Activated CD8-positive, alpha-beta memory T cell treated with anti-CD3 and anti-CD28 coated beads, Interleukin-2, amount 10 ng/mL, durations not matched to agents 7 days and 5 days (primary cell): ENCODE measurements around the gene XBP1. TPM values are rescaled to one million over a fixed set of nuclear protein-coding genes. Genes with fewer than 3 reads are reported as not detected.
"Not testable (repeated sequence)": the region's sequence is repeated elsewhere in the genome, so short reads cannot be mapped to it uniquely, and the experiment has no call there.

Experiments used
- ATAC-seq: fragments of 150-1000 bp; cut with Tn5 transposase; one replicate; pipeline ENCODE4 v1.10.0; 2021; ENCODE audit warnings: moderate library complexity
- CTCF ChIA-PET: fragments of 350-600 bp; sonication (Branson Sonifier 250); formaldehyde crosslinking; loops from one replicate; lab custom pipeline; 2021; ENCODE audit warnings: antibody characterized with exemption; lab: Charles Lee
- DNase-seq: peaks from one replicate; pipeline ENCODE4 v3.0.0-alpha.2; 2020
- H3K27ac Mint-ChIP-seq: one replicate; pipeline ENCODE4 v1.8.0; 2021; ENCODE audit warnings: mild to moderate bottlenecking, mixed read lengths
- H3K27me3 Mint-ChIP-seq: one replicate; pipeline ENCODE4 v1.8.0; 2021; ENCODE audit warnings: mixed read lengths
- H3K36me3 Mint-ChIP-seq: one replicate; pipeline ENCODE4 v1.8.0; 2021; ENCODE audit warnings: mild to moderate bottlenecking, mixed read lengths
- H3K4me1 Mint-ChIP-seq: one replicate; pipeline ENCODE4 v1.8.0; 2021; ENCODE audit warnings: mixed read lengths
- H3K4me3 Mint-ChIP-seq: one replicate; pipeline ENCODE4 v1.8.0; 2021; ENCODE audit warnings: mild to moderate bottlenecking, moderate library complexity, mixed read lengths
- H3K9me3 Mint-ChIP-seq: one replicate; pipeline ENCODE4 v1.8.0; 2022; ENCODE audit warnings: low read depth, mixed read lengths
- total RNA-seq, 2 experiments: library from RNA; stranded (reverse); gene quantifications; one replicate each; pipeline ENCODE4 v1.2.3, GENCODE V29; 2021

XBP1 gene
- total RNA-seq, 2 experiments from 2014 or later: 139 to 141 TPM

GRCh38 chr22:28829358-28830181 lies 29.2 kb upstream of the XBP1 start:
- Mint-ChIP-seq H3K27me3 (peaks cover 4% of the 10 kb centered on the region), H3K9me3 (no peaks in the 10 kb centered on the region), H3K4me1 (peaks cover 43% of the 10 kb centered on the region), H3K4me3 (no peak overlapping the region), H3K36me3 (peaks cover 14% of the 10 kb centered on the region), H3K27ac (peak overlapping the region; percentile 57)
- DNase-seq: peak; percentile 85
- ATAC-seq: peak; percentile 69
- CTCF ChIA-PET: interaction anchor here (0.8 to 7.5 kb wide), 22 partner anchors 11 to 809 kb away, joined by 3 to 89 read pairs (median 5); partner anchors contain the start of genes CCDC117, CHEK2, HSCB and XBP1

- CTCF ChIA-PET: interaction anchor here (3.9 to 7.5 kb wide), 4 partner anchors 14 to 226 kb away, joined by 30 to 89 read pairs (median 76); partner anchors contain the start of gene XBP1
- Mint-ChIP-seq H3K4me1 (peaks cover 43% of the 10 kb centered on the region), H3K36me3 (peaks cover 14% of the 10 kb centered on the region), H3K9me3 (no peaks in the 10 kb centered on the region), H3K4me3 (no peak overlapping the region), H3K27ac (no peak overlapping the region), H3K27me3 (peaks cover 4% of the 10 kb centered on the region)
- ATAC-seq (no peak), DNase-seq (no peak)
Observed at GRCh38 chr22:28826921-28827320, 26.6 kb upstream of the XBP1 start.

DNA sequence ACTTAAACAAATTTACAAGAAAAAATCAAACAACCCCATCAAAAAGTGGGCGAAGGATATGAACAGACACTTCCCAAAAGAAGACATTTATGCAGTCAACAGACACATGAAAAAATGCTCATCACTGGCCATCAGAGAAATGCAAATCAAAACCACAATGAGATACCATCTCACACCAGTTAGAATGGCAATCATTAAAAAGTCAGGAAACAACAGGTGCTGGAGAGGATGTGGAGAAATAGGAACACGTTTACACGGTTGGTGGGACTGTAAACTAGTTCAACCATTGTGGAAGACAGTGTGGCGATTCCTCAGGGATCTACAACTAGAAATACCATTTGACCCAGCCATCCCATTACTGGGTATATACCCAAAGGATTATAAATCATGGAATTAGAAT lies 26.1 kb upstream of the XBP1 start:
- DNase-seq: not testable (repeated sequence)
- H3K4me1 Mint-ChIP-seq: peaks cover 48% of the 10 kb centered on the region
- CTCF ChIA-PET: interaction anchor here (0.9 to 7.1 kb wide), 3 partner anchors 14 to 53 kb away, joined by 3 to 84 read pairs (median 67); partner anchors contain the start of gene XBP1

GRCh38 chr22:28824455-28824854 lies 24.1 kb upstream of the XBP1 start:
- Mint-ChIP-seq H3K4me1 (peaks cover 44% of the 10 kb centered on the region), H3K36me3 (peaks cover 15% of the 10 kb centered on the region)
- H3K4me3 Mint-ChIP-seq, H3K9me3 Mint-ChIP-seq, DNase-seq, CTCF ChIA-PET, ATAC-seq, H3K27me3 Mint-ChIP-seq, H3K27ac Mint-ChIP-seq: not testable (repeated sequence)

More for the DNA sequence above, 26.1 kb upstream of the XBP1 start:
- not testable (repeated sequence) for H3K4me3 Mint-ChIP-seq, H3K9me3 Mint-ChIP-seq, ATAC-seq, H3K27me3 Mint-ChIP-seq, H3K27ac Mint-ChIP-seq
- H3K36me3 Mint-ChIP-seq: peaks cover 14% of the 10 kb centered on the region

DNA sequence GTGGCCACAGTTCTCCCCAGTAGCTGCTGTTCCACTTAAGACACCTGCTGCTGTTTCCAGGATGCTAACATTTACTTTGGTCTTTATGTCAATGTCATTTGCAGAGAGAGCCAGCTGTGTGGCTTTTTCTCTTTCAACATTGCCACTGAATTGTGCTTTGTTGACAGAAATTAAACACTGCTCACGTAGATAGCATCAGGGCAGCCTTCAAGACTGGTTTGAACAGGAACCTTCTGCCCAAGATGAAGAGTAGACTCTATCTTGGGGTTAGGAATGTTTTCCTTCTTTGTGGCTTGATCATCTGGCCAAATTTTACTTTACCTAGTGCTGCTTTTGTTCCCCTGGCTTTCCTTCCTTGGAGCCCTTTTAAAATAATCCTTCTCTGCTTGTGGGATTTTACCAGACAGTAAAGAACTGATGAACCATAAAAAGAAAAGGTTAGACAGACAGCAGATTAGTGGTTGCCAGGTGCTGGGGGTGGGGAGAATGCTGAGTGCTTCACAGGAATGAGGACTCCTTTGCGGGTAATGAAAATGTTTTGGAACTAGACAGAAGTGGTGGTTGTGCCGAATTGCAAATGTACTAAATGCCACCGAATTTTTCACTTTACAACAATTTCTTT lies 22.7 kb upstream of the XBP1 start:
- Mint-ChIP-seq H3K27me3 (no peaks in the 10 kb centered on the region), H3K9me3 (no peaks in the 10 kb centered on the region), H3K4me3 (no peak overlapping the region), H3K4me1 (peaks cover 52% of the 10 kb centered on the region), H3K36me3 (peaks cover 15% of the 10 kb centered on the region), H3K27ac (peak overlapping the region; percentile 86)
- CTCF ChIA-PET: interaction anchor here (1.0 to 1.7 kb wide), 4 partner anchors 19 to 28 kb away, joined by 3 to 5 read pairs (median 4); partner anchors contain the start of gene XBP1
- DNase-seq (peak; percentile 50), ATAC-seq (peak; percentile 72)

- Mint-ChIP-seq H3K4me3 (no peak overlapping the region), H3K27me3 (no peaks in the 10 kb centered on the region), H3K36me3 (peaks cover 16% of the 10 kb centered on the region), H3K27ac (no peak overlapping the region), H3K9me3 (no peaks in the 10 kb centered on the region), H3K4me1 (peaks cover 53% of the 10 kb centered on the region)
- no peak for DNase-seq
- CTCF ChIA-PET: interaction anchor here (0.6 to 1.1 kb wide), 3 partner anchors 10 to 349 kb away, joined by 3 to 4 read pairs (median 3); no protein-coding TSS in a partner anchor
- no peak for ATAC-seq
Observed at GRCh38 chr22:28821452-28821851, 21.1 kb upstream of the XBP1 start.

- Mint-ChIP-seq H3K36me3 (peaks cover 14% of the 10 kb centered on the region), H3K4me3 (no peak overlapping the region), H3K27me3 (no peaks in the 10 kb centered on the region), H3K9me3 (no peaks in the 10 kb centered on the region), H3K27ac (no peak overlapping the region), H3K4me1 (peaks cover 50% of the 10 kb centered on the region)
- CTCF ChIA-PET: interaction anchor here (0.9 to 1.5 kb wide), 3 partner anchors 20 to 220 kb away, joined by 3 to 6 read pairs (median 3); partner anchors contain the start of genes CCDC117 and XBP1
- ATAC-seq: no peak
- no peak for DNase-seq
Observed at GRCh38 chr22:28820885-28821284, 20.5 kb upstream of the XBP1 start.

DNA sequence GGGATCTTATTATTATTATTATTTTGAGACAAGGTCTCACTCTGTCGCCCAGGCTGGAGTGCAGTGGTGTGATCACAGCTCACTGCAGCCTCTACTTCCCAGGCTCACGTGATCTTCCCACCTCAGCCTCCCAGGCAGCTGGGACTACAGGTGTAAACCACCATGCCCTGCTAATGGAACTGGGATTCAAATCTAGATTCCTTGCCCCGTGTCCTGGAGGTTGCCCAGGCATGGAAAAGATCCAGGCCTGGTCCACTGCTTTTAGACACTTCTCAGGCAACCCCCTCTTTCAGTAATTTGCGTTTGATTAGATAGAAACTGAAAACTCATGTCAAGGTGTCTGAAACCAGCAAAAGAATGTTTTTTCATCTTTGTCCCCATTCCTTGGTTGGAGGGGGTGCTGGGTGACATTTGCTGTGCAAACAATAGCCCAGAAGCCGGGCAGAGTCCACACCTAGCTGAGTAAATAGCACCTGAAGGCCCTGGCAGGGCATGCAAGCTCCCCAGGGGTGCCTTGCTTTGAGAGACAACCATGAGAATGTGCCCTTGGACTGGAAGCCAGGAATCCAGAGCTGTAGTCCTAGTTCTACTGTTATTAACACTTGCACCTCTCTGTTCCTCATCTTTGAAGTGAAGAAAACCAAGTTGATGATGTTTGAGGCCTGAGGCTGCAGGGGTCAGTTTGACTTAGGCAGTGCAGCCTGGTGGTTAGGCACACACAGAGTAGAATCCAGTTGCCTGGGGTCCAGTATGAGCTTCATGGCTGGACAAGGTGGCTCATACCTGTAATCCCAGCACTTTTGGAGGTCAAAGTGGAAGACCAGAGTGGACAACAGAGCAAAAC lies 19.1 kb upstream of the XBP1 start:
- no peak overlapping the region for H3K4me3 Mint-ChIP-seq
- no peaks in the 10 kb centered on the region for H3K27me3 Mint-ChIP-seq
- ATAC-seq (no peak), DNase-seq (no peak)
- no peaks in the 10 kb centered on the region for H3K9me3 Mint-ChIP-seq
- CTCF ChIA-PET: interaction anchor here (1.2 to 3.3 kb wide), 4 partner anchors 10 to 19 kb away, joined by 5 to 37 read pairs (median 6); partner anchors contain the start of gene XBP1
- H3K36me3 Mint-ChIP-seq: peaks cover 23% of the 10 kb centered on the region
- no peak overlapping the region for H3K27ac Mint-ChIP-seq
- H3K4me1 Mint-ChIP-seq: peaks cover 61% of the 10 kb centered on the region

DNA sequence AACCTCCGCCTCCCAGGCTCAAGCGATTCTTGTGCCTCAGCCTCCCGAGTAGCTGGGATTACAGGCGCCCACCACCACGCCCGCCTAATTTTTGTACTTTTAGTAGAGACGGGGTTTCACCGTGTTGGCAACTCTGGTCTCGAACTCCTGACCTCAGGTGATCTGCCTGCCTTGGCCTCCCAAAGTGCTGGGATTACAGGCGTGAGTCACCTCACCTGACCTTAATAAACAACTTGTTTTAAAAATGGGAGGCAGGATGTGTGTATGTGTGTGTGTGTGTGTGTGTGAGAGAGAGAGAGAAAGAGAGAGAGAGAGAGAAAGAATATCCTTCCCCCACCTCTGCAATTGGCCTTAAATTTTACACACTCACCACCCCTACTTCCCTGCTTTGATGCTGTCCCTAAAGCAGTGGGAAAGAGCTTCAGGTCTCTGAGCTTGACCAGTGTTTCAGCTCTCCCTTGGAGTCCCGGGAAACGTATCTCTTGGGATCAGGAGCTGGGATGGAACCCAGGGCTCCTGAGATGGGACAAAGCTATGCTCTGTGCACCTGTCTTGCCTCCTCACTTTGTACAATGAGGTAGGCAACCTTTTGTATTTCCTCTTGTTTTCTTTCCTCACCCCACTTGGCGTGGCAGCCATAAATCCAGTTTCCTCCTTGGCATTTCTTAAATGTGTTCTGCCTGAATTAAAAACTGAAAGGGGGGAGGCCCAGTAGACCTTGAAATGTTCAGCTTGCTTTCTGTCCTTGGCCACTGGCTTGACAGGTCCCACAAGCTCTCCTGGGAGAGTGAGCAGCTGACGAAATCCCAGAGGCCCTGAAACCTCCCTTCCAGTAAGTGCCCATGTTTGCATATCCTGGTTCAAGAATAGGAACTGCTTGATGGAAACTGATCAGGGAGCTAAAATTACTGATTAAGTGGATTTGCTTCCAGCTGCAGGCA lies 17.8 kb upstream of the XBP1 start:
- Mint-ChIP-seq H3K27me3 (no peaks in the 10 kb centered on the region), H3K36me3 (peaks cover 35% of the 10 kb centered on the region), H3K4me1 (peaks cover 69% of the 10 kb centered on the region), H3K9me3 (no peaks in the 10 kb centered on the region), H3K27ac (peak overlapping the region; percentile 61), H3K4me3 (no peak overlapping the region)
- ATAC-seq: no peak
- DNase-seq: no peak
- CTCF ChIA-PET: interaction anchor here (0.9 to 3.3 kb wide), 5 partner anchors 10 to 41 kb away, joined by 3 to 37 read pairs (median 5); partner anchors contain the start of gene XBP1

DNA sequence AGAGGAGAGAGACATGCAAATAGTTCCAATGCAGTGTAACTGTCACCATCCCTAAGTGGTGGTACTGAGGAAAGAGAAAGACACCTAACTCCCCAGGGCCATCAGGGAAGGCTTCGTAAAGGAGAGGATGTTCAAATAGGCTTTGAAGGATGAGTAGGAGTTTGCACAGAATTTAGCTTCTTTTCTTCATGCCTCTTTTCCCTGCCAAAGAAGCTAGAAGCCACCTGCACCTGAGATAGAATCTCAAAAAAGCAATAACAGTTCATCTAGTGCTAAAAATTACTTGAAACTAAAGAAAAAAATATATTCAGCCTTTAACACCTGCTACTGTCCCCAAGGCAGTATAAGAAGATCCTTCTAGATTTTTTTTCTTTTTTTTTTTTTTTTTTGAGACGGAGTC lies 16.7 kb upstream of the XBP1 start:
- H3K27ac Mint-ChIP-seq: no peak overlapping the region
- H3K4me1 Mint-ChIP-seq: peaks cover 70% of the 10 kb centered on the region
- CTCF ChIA-PET: interaction anchor here (1.5 kb wide), 1 partner anchor 40 kb away, joined by 3 read pairs; no protein-coding TSS in a partner anchor
- DNase-seq (no peak), ATAC-seq (no peak)
- no peaks in the 10 kb centered on the region for H3K9me3 Mint-ChIP-seq
- no peak overlapping the region for H3K4me3 Mint-ChIP-seq
- H3K36me3 Mint-ChIP-seq: peaks cover 41% of the 10 kb centered on the region
- H3K27me3 Mint-ChIP-seq: no peaks in the 10 kb centered on the region

DNA sequence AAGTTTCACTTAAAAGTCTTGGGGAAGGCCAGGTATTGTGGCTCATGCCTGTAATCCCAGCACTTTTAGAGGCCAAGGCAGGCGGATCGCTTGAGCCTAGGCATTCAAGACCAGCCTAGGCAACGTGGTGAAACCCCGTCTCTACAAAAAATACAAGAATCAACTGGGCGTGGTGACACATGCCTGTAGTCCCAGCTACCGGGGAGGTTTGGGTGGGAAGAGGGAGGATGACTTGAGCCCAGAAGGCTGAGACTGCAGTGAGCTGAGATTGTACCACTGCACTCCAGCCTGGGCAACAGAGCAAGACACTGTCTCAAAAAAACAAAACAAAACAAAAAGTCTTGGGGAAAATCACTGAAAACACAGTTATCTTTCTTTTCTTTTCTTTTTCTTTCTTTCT lies 15.4 kb upstream of the XBP1 start:
- H3K27ac Mint-ChIP-seq: no peak overlapping the region
- no peak for ATAC-seq
- H3K36me3 Mint-ChIP-seq: peaks cover 42% of the 10 kb centered on the region
- DNase-seq: no peak
- H3K27me3 Mint-ChIP-seq: no peaks in the 10 kb centered on the region
- CTCF ChIA-PET: interaction anchor here (1.6 to 5.9 kb wide), 2 partner anchors 12 to 14 kb away, joined by 5 to 67 read pairs; no protein-coding TSS in a partner anchor
- H3K4me1 Mint-ChIP-seq: peaks cover 75% of the 10 kb centered on the region
- no peak overlapping the region for H3K4me3 Mint-ChIP-seq
- H3K9me3 Mint-ChIP-seq: no peaks in the 10 kb centered on the region
